Right lobe of liver (tissue), 4 donors: ENCODE results near the gene CDYL.

Experiments used
- CTCF ChIP-seq, 4 donors: fragments of 200-600 bp in 3 of 4; fragments of 450-650 bp in 1 of 4; IDR thresholded peaks; one replicate each; pipeline versions ENCODE4 v1.5.1 to v1.8.0; 2016 to 2022; ENCODE audit warnings: antibody characterized with exemption in 4 of 4, mild to moderate bottlenecking in 2 of 4
- POLR2A ChIP-seq: fragments of 450-650 bp; IDR thresholded peaks from one replicate; pipeline ENCODE4 v1.6.1; 2017; ENCODE audit warnings: antibody characterized with exemption, mild to moderate bottlenecking
- donor health status: DM: no; HTN: no; CAD: no.
- donor health status: DM: no; HTN: no; CAD: no.
- donor health status: DM: no; HTN: yes; CAD: no.

GRCh38 chr6:4920914-4921410 is 144.8 kb downstream of the CDYL start:
- no peak for TF ChIP-seq CTCF (IDR thresholded peaks at IDR 0.05)
- TF ChIP-seq POLR2A, result no peak
